ENCODE data around the gene FBXL17.
A peak's percentile ranks its signal among the peaks of the same experiment; 100 is the strongest.

The FBXL17 gene

DNA sequence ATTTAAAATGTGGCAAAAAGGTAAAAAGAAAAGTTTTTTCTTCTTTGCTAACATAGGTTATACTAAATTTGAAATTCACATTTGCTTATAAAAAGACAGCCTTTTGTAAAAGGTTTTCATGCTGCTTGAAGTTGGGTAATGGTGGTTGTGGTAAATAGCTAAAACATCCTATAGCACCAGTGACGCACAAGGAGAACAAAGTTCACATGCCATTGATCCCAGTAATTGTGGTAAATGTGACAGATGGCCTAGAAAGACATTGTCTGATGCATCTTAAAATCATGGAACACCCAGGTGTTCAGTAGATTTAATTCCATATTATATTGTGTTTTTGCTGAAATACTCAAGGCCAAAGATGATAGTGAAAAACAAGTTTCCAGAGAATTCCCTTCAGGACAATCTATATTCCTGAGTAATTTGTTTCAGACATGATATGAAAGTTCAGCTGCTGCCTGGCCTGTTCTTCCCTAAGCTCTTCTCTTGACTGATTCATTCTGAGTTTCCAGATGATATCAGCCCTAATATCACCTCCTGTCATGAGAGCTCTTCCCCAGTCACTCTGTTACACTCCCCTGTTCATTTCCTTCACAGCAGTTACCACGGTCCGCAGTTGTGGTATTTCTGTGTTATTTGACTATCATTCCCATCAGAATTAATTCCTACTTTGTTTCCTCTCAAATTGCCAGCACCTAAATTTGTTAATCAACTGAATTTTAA is 4.6 kb upstream of the FBXL17 start:
- no peak overlapping the region for H3K4me3 ChIP-seq (ENCODE audit: control insufficient read depth in 1 of 7, extremely low read depth in 1 of 7, insufficient read depth in 4 of 7, low read depth in 2 of 7, low read length in 6 of 7)
- H3K4me1 ChIP-seq (ENCODE audit: control extremely low read depth in 1 of 4, control insufficient read depth in 4 of 4, insufficient read depth in 4 of 4, low read length in 3 of 4) = peaks cover 8 to 24% (median 16%) of the 10 kb centered on the region in 4 experiments
- POLR2A ChIA-PET = no interaction called here
- H3K27ac ChIP-seq (ENCODE audit: insufficient read depth in 1 of 2, low read depth in 1 of 2, low read length in 2 of 2, poor library complexity in 1 of 2, severe bottlenecking in 2 of 2) = no peak overlapping the region
- CTCF ChIA-PET = interaction anchor here (0.5 kb wide), 1 partner anchor 243 kb away, joined by 3 read pairs; no protein-coding TSS in a partner anchor
- no peaks in the 10 kb centered on the region for H3K36me3 ChIP-seq (ENCODE audit: control insufficient read depth in 4 of 4, insufficient read depth in 4 of 4, low read length in 3 of 4)
- no peak for DNase-seq
- WGBS (ENCODE audit: insufficient coverage) = 87% methylated on average over 3 of the region's 3 CpGs
- no peaks in the 10 kb centered on the region for H3K27me3 ChIP-seq (replicated peaks in 2 of 5; ENCODE audit: control insufficient read depth in 4 of 5, insufficient read depth in 5 of 5, low read length in 4 of 5)
- no peaks in the 10 kb centered on the region for H3K9me3 ChIP-seq (ENCODE audit: control extremely low read depth in 1 of 5, control insufficient read depth in 4 of 5, insufficient read depth in 2 of 5, low read depth in 1 of 5, low read length in 4 of 5)

- Histone ChIP-seq H3K27me3 (replicated peaks in 2 of 5; ENCODE audit: control insufficient read depth in 4 of 5, insufficient read depth in 5 of 5, low read length in 4 of 5) (no peaks in the 10 kb centered on the region), H3K36me3 (ENCODE audit: control insufficient read depth in 4 of 4, insufficient read depth in 4 of 4, low read length in 3 of 4) (no peaks in the 10 kb centered on the region), H3K9me3 (ENCODE audit: control extremely low read depth in 1 of 5, control insufficient read depth in 4 of 5, insufficient read depth in 2 of 5, low read depth in 1 of 5, low read length in 4 of 5) (no peaks in the 10 kb centered on the region), H3K4me1 (ENCODE audit: control extremely low read depth in 1 of 4, control insufficient read depth in 4 of 4, insufficient read depth in 4 of 4, low read length in 3 of 4) (peaks cover 14 to 31% (median 21%) of the 10 kb centered on the region in 4 experiments), H3K4me3 (ENCODE audit: control insufficient read depth in 1 of 7, extremely low read depth in 1 of 7, insufficient read depth in 4 of 7, low read depth in 2 of 7, low read length in 6 of 7) (no peak overlapping the region), H3K27ac (ENCODE audit: insufficient read depth in 1 of 2, low read depth in 1 of 2, low read length in 2 of 2, poor library complexity in 1 of 2, severe bottlenecking in 2 of 2) (no peak overlapping the region)
- POLR2A ChIA-PET = no interaction called here
- DNase-seq = no peak
- CTCF ChIA-PET = interaction anchor here (0.6 kb wide), 1 partner anchor 146 kb away, joined by 3 read pairs; no protein-coding TSS in a partner anchor
- WGBS (ENCODE audit: insufficient coverage) = 100% methylated on average over 1 of the region's 1 CpG
Observed at GRCh38 chr5:108384741-108385140, 2.8 kb upstream of the FBXL17 start.

DNA sequence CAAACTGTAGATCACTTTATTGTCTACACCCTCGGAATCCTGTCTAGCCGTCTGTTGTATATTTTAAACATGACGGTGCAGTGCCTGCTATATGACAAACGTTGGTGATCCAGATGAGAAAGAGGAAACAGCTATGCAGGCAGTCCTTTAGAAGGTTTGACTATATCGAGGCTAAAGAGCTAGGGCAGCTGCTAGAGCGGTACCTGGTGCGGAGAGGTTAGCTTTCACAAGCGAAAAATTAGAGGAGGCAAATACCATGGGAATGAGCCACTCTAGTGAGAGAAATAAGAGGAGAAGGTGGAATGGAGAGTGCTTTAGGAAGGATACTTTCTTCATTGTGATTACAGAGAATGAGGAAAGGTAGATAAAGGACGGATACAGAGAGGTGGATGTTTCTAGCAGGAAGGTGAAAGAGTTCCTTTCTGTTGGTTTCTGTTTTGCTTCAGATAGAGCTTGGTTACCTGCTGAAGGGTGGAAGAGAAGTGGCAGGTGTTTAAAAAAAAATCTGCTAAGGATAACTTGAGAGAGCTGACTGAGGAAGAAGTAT is 959 bp upstream of the FBXL17 start:
- DNase-seq = peak; percentile 63 to 94 (median 89)
- POLR2A ChIA-PET = interaction anchor here (0.6 kb wide), 1 partner anchor 1027 kb away, joined by 8 read pairs; the partner anchor contains the start of gene PJA2
- H3K36me3 ChIP-seq (ENCODE audit: control insufficient read depth in 4 of 4, insufficient read depth in 4 of 4, low read length in 3 of 4) = no peaks in the 10 kb centered on the region
- peak overlapping the region; percentile 90 to 93 for H3K27ac ChIP-seq (ENCODE audit: insufficient read depth in 1 of 2, low read depth in 1 of 2, low read length in 2 of 2, poor library complexity in 1 of 2, severe bottlenecking in 2 of 2)
- WGBS (ENCODE audit: insufficient coverage) = 3% methylated on average over 8 of the region's 9 CpGs
- no peaks in the 10 kb centered on the region for H3K27me3 ChIP-seq (replicated peaks in 2 of 5; ENCODE audit: control insufficient read depth in 4 of 5, insufficient read depth in 5 of 5, low read length in 4 of 5)
- H3K4me3 ChIP-seq (ENCODE audit: control insufficient read depth in 1 of 7, extremely low read depth in 1 of 7, insufficient read depth in 4 of 7, low read depth in 2 of 7, low read length in 6 of 7) = peak overlapping the region; percentile 83 to 97 (median 90)
- CTCF ChIA-PET = interaction anchor here (0.7 kb wide), 1 partner anchor 124 kb away, joined by 3 read pairs; no protein-coding TSS in a partner anchor
- H3K9me3 ChIP-seq (ENCODE audit: control extremely low read depth in 1 of 5, control insufficient read depth in 4 of 5, insufficient read depth in 2 of 5, low read depth in 1 of 5, low read length in 4 of 5) = no peaks in the 10 kb centered on the region
- peaks cover 21 to 40% (median 30%) of the 10 kb centered on the region in 4 experiments for H3K4me1 ChIP-seq (ENCODE audit: control extremely low read depth in 1 of 4, control insufficient read depth in 4 of 4, insufficient read depth in 4 of 4, low read length in 3 of 4)

GRCh38 chr5:108381350-108381953 is 446 bp downstream of the FBXL17 start:
- Histone ChIP-seq H3K9me3 (ENCODE audit: control extremely low read depth in 1 of 5, control insufficient read depth in 4 of 5, insufficient read depth in 2 of 5, low read depth in 1 of 5, low read length in 4 of 5) (peaks cover 0 to 6% (median 1%) of the 10 kb centered on the region in 5 experiments), H3K27ac (ENCODE audit: insufficient read depth in 1 of 2, low read depth in 1 of 2, low read length in 2 of 2, poor library complexity in 1 of 2, severe bottlenecking in 2 of 2) (peak overlapping the region; percentile 90 to 93), H3K4me3 (ENCODE audit: control insufficient read depth in 1 of 7, extremely low read depth in 1 of 7, insufficient read depth in 4 of 7, low read depth in 2 of 7, low read length in 6 of 7) (peak overlapping the region; percentile 83 to 97 (median 90)), H3K36me3 (ENCODE audit: control insufficient read depth in 4 of 4, insufficient read depth in 4 of 4, low read length in 3 of 4) (peaks cover 0 to 3% (median 0%) of the 10 kb centered on the region in 4 experiments), H3K27me3 (replicated peaks in 2 of 5; ENCODE audit: control insufficient read depth in 4 of 5, insufficient read depth in 5 of 5, low read length in 4 of 5) (no peaks in the 10 kb centered on the region), H3K4me1 (ENCODE audit: control extremely low read depth in 1 of 4, control insufficient read depth in 4 of 4, insufficient read depth in 4 of 4, low read length in 3 of 4) (peaks cover 21 to 40% (median 30%) of the 10 kb centered on the region in 4 experiments)
- 0% methylated on average over 60 of the region's 74 CpGs for WGBS (ENCODE audit: insufficient coverage)
- peak; percentile 62 to 84 (median 76) for DNase-seq
- CTCF ChIA-PET = no interaction called here
- POLR2A ChIA-PET = no interaction called here

DNA sequence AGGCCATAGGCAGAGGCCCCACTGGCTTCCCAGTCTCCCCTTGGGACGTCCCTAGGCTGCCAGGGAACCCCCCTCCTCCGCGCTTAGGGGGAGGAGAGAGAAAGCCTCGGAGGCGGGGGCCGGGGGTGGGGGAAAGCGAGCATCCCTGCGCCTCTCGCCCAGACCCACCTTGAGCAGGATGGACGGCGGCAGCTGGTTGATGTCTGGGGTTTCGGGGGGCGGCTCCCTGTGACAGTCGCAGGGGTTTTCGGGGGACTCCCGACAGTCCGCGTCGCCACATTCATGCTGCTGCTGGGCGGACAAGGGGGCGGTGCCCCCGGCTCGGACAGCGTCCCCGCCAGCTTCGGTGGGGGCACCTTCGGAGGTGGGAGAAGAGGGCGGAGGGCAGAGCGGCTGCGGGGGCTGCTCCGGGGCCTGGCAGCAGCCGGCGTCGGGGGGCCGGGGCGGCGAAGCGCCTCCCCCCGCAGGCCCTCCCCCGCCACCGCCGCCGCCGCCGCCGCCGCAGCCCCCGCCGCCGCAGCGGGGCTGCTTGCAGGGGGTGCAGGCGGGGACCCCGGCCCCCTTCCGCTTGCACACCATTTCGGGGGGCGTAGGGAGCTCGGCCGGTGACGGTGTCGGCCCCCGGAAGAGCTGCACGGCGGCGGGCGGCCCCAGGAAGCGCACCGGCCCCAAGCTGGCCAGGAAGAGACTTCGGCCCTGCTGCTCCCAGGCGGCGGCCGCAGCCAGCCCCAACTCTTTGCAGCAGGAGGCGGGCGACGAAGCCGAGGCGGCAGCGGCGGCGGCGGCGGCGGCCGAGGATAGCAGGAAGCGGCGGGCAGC is 1.2 kb downstream of the FBXL17 start:
- H3K4me3 ChIP-seq (ENCODE audit: control insufficient read depth in 1 of 7, extremely low read depth in 1 of 7, insufficient read depth in 4 of 7, low read depth in 2 of 7, low read length in 6 of 7) = peak overlapping the region; percentile 83 to 97 (median 90)
- H3K4me1 ChIP-seq (ENCODE audit: control extremely low read depth in 1 of 4, control insufficient read depth in 4 of 4, insufficient read depth in 4 of 4, low read length in 3 of 4) = peaks cover 21 to 40% (median 30%) of the 10 kb centered on the region in 4 experiments
- ChIA-PET POLR2A (no interaction called here), CTCF (no interaction called here)
- H3K36me3 ChIP-seq (ENCODE audit: control insufficient read depth in 4 of 4, insufficient read depth in 4 of 4, low read length in 3 of 4) = peaks cover 0 to 3% (median 0%) of the 10 kb centered on the region in 4 experiments
- H3K9me3 ChIP-seq (ENCODE audit: control extremely low read depth in 1 of 5, control insufficient read depth in 4 of 5, insufficient read depth in 2 of 5, low read depth in 1 of 5, low read length in 4 of 5) = peaks cover under 1 to 13% (median 1%) of the 10 kb centered on the region in 5 experiments
- peak overlapping the region; percentile 90 to 93 for H3K27ac ChIP-seq (ENCODE audit: insufficient read depth in 1 of 2, low read depth in 1 of 2, low read length in 2 of 2, poor library complexity in 1 of 2, severe bottlenecking in 2 of 2)
- WGBS (ENCODE audit: insufficient coverage) = 0% methylated on average over 59 of the region's 85 CpGs
- H3K27me3 ChIP-seq (replicated peaks in 2 of 5; ENCODE audit: control insufficient read depth in 4 of 5, insufficient read depth in 5 of 5, low read length in 4 of 5) = no peaks in the 10 kb centered on the region
- DNase-seq = peak; percentile 37 to 81 (median 77)

DNA sequence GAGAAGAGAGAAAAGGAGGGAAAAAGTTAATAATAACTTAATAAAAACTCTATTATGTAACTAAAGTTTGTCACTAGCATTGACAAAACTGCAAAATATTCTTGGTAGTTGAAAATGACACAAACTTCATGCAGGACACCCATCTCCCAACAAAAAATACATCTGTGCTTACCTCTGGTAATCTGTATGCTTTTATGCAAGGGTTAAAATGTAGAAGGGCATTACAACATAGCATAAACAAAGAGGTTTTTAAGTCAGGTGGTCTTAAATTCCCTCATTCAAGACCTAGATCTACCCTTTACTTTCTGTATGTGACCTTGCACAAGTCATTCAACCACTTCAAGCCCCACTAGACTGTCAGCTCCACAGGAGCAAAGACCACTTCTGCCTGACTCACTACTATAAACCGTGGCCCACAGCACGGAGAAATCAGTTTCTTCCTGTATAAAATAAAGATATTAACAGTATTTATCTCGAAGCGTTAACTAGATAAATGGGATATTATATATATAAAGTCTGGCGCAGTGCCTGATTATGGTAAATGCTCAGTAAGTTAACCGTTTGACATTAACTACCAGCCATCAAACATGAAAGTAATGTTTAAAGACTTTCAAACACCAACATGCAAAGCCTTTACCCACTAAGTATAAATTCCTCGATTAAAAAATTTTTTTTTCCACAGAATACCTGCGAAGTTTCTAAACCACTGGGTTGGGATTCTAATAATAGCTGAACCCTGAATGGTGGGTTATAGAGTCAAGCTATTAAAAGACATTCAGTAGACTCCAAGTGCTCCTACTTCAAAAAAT is 2.0 kb downstream of the FBXL17 start:
- peaks cover 21 to 38% (median 29%) of the 10 kb centered on the region in 4 experiments for H3K4me1 ChIP-seq (ENCODE audit: control extremely low read depth in 1 of 4, control insufficient read depth in 4 of 4, insufficient read depth in 4 of 4, low read length in 3 of 4)
- ChIA-PET CTCF (no interaction called here), POLR2A (no interaction called here)
- DNase-seq = peak; percentile 6 to 69 (median 56)
- no CpG with 5 or more reads among the region's 8 CpGs for WGBS (ENCODE audit: insufficient coverage)
- H3K27ac ChIP-seq (ENCODE audit: insufficient read depth in 1 of 2, low read depth in 1 of 2, low read length in 2 of 2, poor library complexity in 1 of 2, severe bottlenecking in 2 of 2) = peak overlapping the region in 1 of 2 experiments; percentile 75
- peaks cover 0 to 3% (median 0%) of the 10 kb centered on the region in 4 experiments for H3K36me3 ChIP-seq (ENCODE audit: control insufficient read depth in 4 of 4, insufficient read depth in 4 of 4, low read length in 3 of 4)
- H3K9me3 ChIP-seq (ENCODE audit: control extremely low read depth in 1 of 5, control insufficient read depth in 4 of 5, insufficient read depth in 2 of 5, low read depth in 1 of 5, low read length in 4 of 5) = peaks cover 4 to 18% (median 5%) of the 10 kb centered on the region in 5 experiments
- no peaks in the 10 kb centered on the region for H3K27me3 ChIP-seq (replicated peaks in 2 of 5; ENCODE audit: control insufficient read depth in 4 of 5, insufficient read depth in 5 of 5, low read length in 4 of 5)
- peak overlapping the region; percentile 83 to 97 (median 90) for H3K4me3 ChIP-seq (ENCODE audit: control insufficient read depth in 1 of 7, extremely low read depth in 1 of 7, insufficient read depth in 4 of 7, low read depth in 2 of 7, low read length in 6 of 7)
